Stimulated activated CD8-positive, alpha-beta memory T cell treated with anti-CD3 and anti-CD28 coated beads, Interleukin-7, amount 100 ng/mL, for 48 hours (primary cell): Measurements from ENCODE around the gene ABLIM1.

ENCODE experiments used
- DNase-seq, 2 donors: peaks; one replicate each; pipeline ENCODE4 v3.0.0-alpha.2; 2020; ENCODE audit warnings: low read depth in 1 of 2; ENCODE audit errors: extremely low read depth in 1 of 2

Gene ABLIM1

GRCh38 chr10:114593240-114593792, 64.8 kb downstream of the ABLIM1 start:
- DNase-seq = no peak

- DNase-seq = no peak
Measured at GRCh38 chr10:114590993-114591392, 67.1 kb downstream of the ABLIM1 start.

GRCh38 chr10:114584419-114584818, 73.7 kb downstream of the ABLIM1 start:
- DNase-seq = no peak

- DNase-seq = no peak
Measured at GRCh38 chr10:114581071-114581470, 77.0 kb downstream of the ABLIM1 start.

- no peak for DNase-seq
Measured at GRCh38 chr10:114577133-114577532, 80.9 kb downstream of the ABLIM1 start.

GRCh38 chr10:114576716-114577115, 81.4 kb downstream of the ABLIM1 start:
- DNase-seq = no peak

- no peak for DNase-seq
Measured at GRCh38 chr10:114576132-114576487, 82.0 kb downstream of the ABLIM1 start.

GRCh38 chr10:114575417-114576131, 82.5 kb downstream of the ABLIM1 start:
- no peak for DNase-seq

GRCh38 chr10:114573330-114574045, 84.6 kb downstream of the ABLIM1 start:
- DNase-seq = no peak

- no peak for DNase-seq
Measured at GRCh38 chr10:114571316-114571999, 86.6 kb downstream of the ABLIM1 start.

- DNase-seq = no peak
Measured at GRCh38 chr10:114566064-114566463, 92.0 kb downstream of the ABLIM1 start.

GRCh38 chr10:114565066-114565465, 93.0 kb downstream of the ABLIM1 start:
- DNase-seq = no peak

- no peak for DNase-seq
Measured at GRCh38 chr10:114561008-114561523, 97.0 kb downstream of the ABLIM1 start.

GRCh38 chr10:114560144-114560543, 97.9 kb downstream of the ABLIM1 start:
- no peak for DNase-seq

GRCh38 chr10:114559636-114560035, 98.4 kb downstream of the ABLIM1 start:
- no peak for DNase-seq

GRCh38 chr10:114557854-114558253, 100.2 kb downstream of the ABLIM1 start:
- DNase-seq = no peak

- DNase-seq = no peak
Measured at GRCh38 chr10:114556236-114557122, 101.6 kb downstream of the ABLIM1 start.

GRCh38 chr10:114553436-114553835, 104.6 kb downstream of the ABLIM1 start:
- no peak for DNase-seq

GRCh38 chr10:114552050-114552449, 106.0 kb downstream of the ABLIM1 start:
- DNase-seq = no peak

- DNase-seq = no peak
Measured at GRCh38 chr10:114551636-114551972, 106.5 kb downstream of the ABLIM1 start.
